NCI-H2107 (cell line): ENCODE data around the gene CCSER1.
"Not testable (repeated sequence)": the region's sequence is repeated elsewhere in the genome, so short reads cannot be mapped to it uniquely, and the experiment has no call there.

Experiments used
- DNase-seq: peaks from one replicate; lab custom pipeline; 2025; lab: John Stamatoyannopoulos, UW

Gene CCSER1

GRCh38 chr4:91064157-91064853 is 937.1 kb downstream of the CCSER1 start:
- peak; percentile 73 for DNase-seq

- DNase-seq = no peak
These were observed 937.9 kb downstream of the CCSER1 start for GRCh38 chr4:91065117-91065516.

- no peak for DNase-seq
These were observed 943.5 kb downstream of the CCSER1 start for GRCh38 chr4:91070736-91071135.

- DNase-seq = no peak
These were observed 949.0 kb downstream of the CCSER1 start for GRCh38 chr4:91076147-91076546.

GRCh38 chr4:91085961-91086360 is 958.8 kb downstream of the CCSER1 start:
- DNase-seq = no peak

- no peak for DNase-seq
These were observed 960.5 kb downstream of the CCSER1 start for GRCh38 chr4:91087743-91088142.

GRCh38 chr4:91089178-91089577 is 962.0 kb downstream of the CCSER1 start:
- DNase-seq = no peak

- DNase-seq = no peak
These were observed 965.3 kb downstream of the CCSER1 start for GRCh38 chr4:91092398-91092980.

GRCh38 chr4:91094220-91094619 is 967.0 kb downstream of the CCSER1 start:
- DNase-seq = not testable (repeated sequence)

- DNase-seq = no peak
These were observed 972.5 kb downstream of the CCSER1 start for GRCh38 chr4:91099666-91100065.

- DNase-seq = no peak
These were observed 981.6 kb downstream of the CCSER1 start for GRCh38 chr4:91108751-91109150.

GRCh38 chr4:91111556-91111955 is 984.4 kb downstream of the CCSER1 start:
- no peak for DNase-seq

GRCh38 chr4:91113130-91113706 is 986.0 kb downstream of the CCSER1 start:
- no peak for DNase-seq

- DNase-seq = no peak
These were observed 987.2 kb downstream of the CCSER1 start for GRCh38 chr4:91114386-91114785.

- no peak for DNase-seq
These were observed 989.7 kb downstream of the CCSER1 start for GRCh38 chr4:91116861-91117260.

- no peak for DNase-seq
These were observed 991.4 kb downstream of the CCSER1 start for GRCh38 chr4:91118597-91118996.

- no peak for DNase-seq
These were observed 996.5 kb downstream of the CCSER1 start for GRCh38 chr4:91123742-91124141.

GRCh38 chr4:91127192-91127591 is 1000.0 kb downstream of the CCSER1 start:
- DNase-seq = no peak

- DNase-seq = no peak
These were observed 1000.6 kb downstream of the CCSER1 start for GRCh38 chr4:91127831-91128230.

GRCh38 chr4:91128519-91128918 is 1001.3 kb downstream of the CCSER1 start:
- no peak for DNase-seq

- DNase-seq = no peak
These were observed 1019.9 kb downstream of the CCSER1 start for GRCh38 chr4:91147067-91147466.

- not testable (repeated sequence) for DNase-seq
These were observed 1026.8 kb downstream of the CCSER1 start for GRCh38 chr4:91154041-91154440.

GRCh38 chr4:91167864-91168653 is 1040.9 kb downstream of the CCSER1 start:
- DNase-seq = not testable (repeated sequence)
